A549 (cell line): ENCODE measurements around the gene MLKL. TPM values are rescaled to one million over a fixed set of nuclear protein-coding genes. Genes with fewer than 3 reads are reported as not detected.

Experiments
- ATAC-seq, 2 experiments: fragments of 200-7000 bp in 1 of 2; fragments of >200 bp in 1 of 2; cut with Nextera tagmentation in 1 of 2; cut with Tn5 transposase in 1 of 2; 3 replicates each; pipeline versions ENCODE4 v1.8.0 to v1.9.1; 2018 to 2020; ENCODE audit warnings: mild to moderate bottlenecking in 1 of 2, moderate library complexity in 1 of 2
- CTCF ChIA-PET: fragments of 300-600 bp; sonication (Branson Sonifier 250); formaldehyde crosslinking; extraction: SDS; loops from one replicate; lab custom pipeline; 2021; ENCODE audit warnings: antibody characterized with exemption, inconsistent platforms; lab: Yijun Ruan, JAX
- POLR2A ChIA-PET: fragments of 350-600 bp; formaldehyde crosslinking; extraction: SDS; loops from one replicate; lab custom pipeline; 2021; ENCODE audit warnings: antibody characterized with exemption, inconsistent platforms; lab: Yijun Ruan, JAX
- DNase-seq, 2 experiments: peaks; one replicate each; pipeline versions ENCODE4 v3.0.0 to v3.0.0-alpha.2; 2011 to 2016; ENCODE audit warnings: low read depth in 1 of 2, low spot score in 1 of 2
- FAIRE-seq: peaks from 2 replicates; lab custom pipeline; 2011; peaks lifted over from hg19 to GRCh38; lab: Jason Lieb, UNC
- H3K27ac ChIP-seq, 2 experiments: fragments of >200 bp; sonication (Bioruptor Twin); formaldehyde crosslinking; 3 replicates each; pipeline ENCODE4 v1.5.1; 2016 to 2017
- H3K4me1 ChIP-seq: fragments of >200 bp; sonication (Bioruptor Twin); formaldehyde crosslinking; 3 replicates; pipeline ENCODE4 v1.6.1; 2016
- H3K4me2 ChIP-seq: fragments of >200 bp; sonication (Bioruptor Twin); formaldehyde crosslinking; 3 replicates; pipeline ENCODE4 v1.6.1; 2016
- H3K4me3 ChIP-seq: fragments of >200 bp; sonication (Bioruptor Twin); formaldehyde crosslinking; 3 replicates; pipeline ENCODE4 v1.5.1; 2016
- H3K9me3 ChIP-seq: fragments of >200 bp; sonication (Bioruptor Twin); formaldehyde crosslinking; 3 replicates; pipeline ENCODE4 v1.6.1; 2016
- ATOH8 ChIP-seq: fragments of 250-450 bp; sonication (Bioruptor Pico); IDR thresholded peaks from 2 replicates; pipeline ENCODE4 v1.5.0; 2020; ENCODE audit warnings: low read depth, mild to moderate bottlenecking, moderate library complexity
- CBX2 ChIP-seq: fragments of 200-600 bp; sonication (generic); IDR thresholded peaks from 2 replicates; pipeline ENCODE4 v1.6.1; 2016; ENCODE audit warnings: low read depth, mild to moderate bottlenecking, borderline replicate concordance
- EHF ChIP-seq: fragments of 250-450 bp; sonication (Bioruptor Pico); IDR thresholded peaks from 2 replicates; pipeline ENCODE4 v1.5.0; 2020; ENCODE audit warnings: mild to moderate bottlenecking
- EP300 ChIP-seq, 2 experiments: fragments of >200 bp; sonication (Bioruptor Twin); formaldehyde crosslinking; IDR thresholded peaks; 2 replicates in 1 of 2; 3 replicates in 1 of 2; pipeline ENCODE4 v1.6.1; 2016 to 2017
- FOSB ChIP-seq: fragments of 250-450 bp; sonication (Bioruptor Pico); IDR thresholded peaks from 2 replicates; pipeline ENCODE4 v1.5.0; 2020; ENCODE audit warnings: mild to moderate bottlenecking, moderate library complexity
- FOSL2 ChIP-seq, 2 experiments: fragments of 450-650 bp in 1 of 2; fragments of >200 bp in 1 of 2; sonication (Bioruptor Twin) in 1 of 2; formaldehyde crosslinking; IDR thresholded peaks; 2 replicates each; pipeline versions ENCODE4 v1.5.0 to v1.6.1; 2016 to 2020; ENCODE audit warnings: mild to moderate bottlenecking in 1 of 2, moderate library complexity in 1 of 2
- FOXS1 ChIP-seq: fragments of 250-450 bp; sonication (Bioruptor Pico); IDR thresholded peaks from 2 replicates; pipeline ENCODE4 v1.5.0; 2020; ENCODE audit warnings: mild to moderate bottlenecking, moderate library complexity
- GATA3 ChIP-seq: IDR thresholded peaks from 2 replicates; pipeline ENCODE4 v1.6.1; 2012; ENCODE audit warnings: borderline replicate concordance
- HDAC2 ChIP-seq: fragments of 200-600 bp; sonication (generic); IDR thresholded peaks from 2 replicates; pipeline ENCODE4 v1.6.1; 2016
- HES2 ChIP-seq: fragments of >200 bp; sonication (Bioruptor Twin); formaldehyde crosslinking; IDR thresholded peaks from 2 replicates; pipeline ENCODE4 v1.6.1; 2016
- HOXA7 ChIP-seq: fragments of 250-450 bp; sonication (Bioruptor Pico); IDR thresholded peaks from 2 replicates; pipeline ENCODE4 v1.5.0; 2020; ENCODE audit warnings: mild to moderate bottlenecking, moderate library complexity
- HOXB13 ChIP-seq: fragments of 250-450 bp; sonication (Bioruptor Pico); IDR thresholded peaks from 2 replicates; pipeline ENCODE4 v1.5.0; 2020; ENCODE audit warnings: low read depth, mild to moderate bottlenecking, moderate library complexity
- HOXB5 ChIP-seq: fragments of 250-450 bp; sonication (Bioruptor Pico); IDR thresholded peaks from 2 replicates; pipeline ENCODE4 v1.5.0; 2020; ENCODE audit warnings: mild to moderate bottlenecking, moderate library complexity
- JUN ChIP-seq, 2 experiments: fragments of >200 bp; sonication (Bioruptor Twin); formaldehyde crosslinking; IDR thresholded peaks; 2 replicates in 1 of 2; 3 replicates in 1 of 2; pipeline ENCODE4 v1.6.1; 2016 to 2017
- KDM1A ChIP-seq: fragments of 200-600 bp; sonication (generic); IDR thresholded peaks from 2 replicates; pipeline ENCODE4 v1.6.1; 2016; ENCODE audit warnings: low read depth, mild to moderate bottlenecking
- KDM5A ChIP-seq: fragments of 200-600 bp; sonication (generic); IDR thresholded peaks from 2 replicates; pipeline ENCODE4 v1.6.1; 2016; ENCODE audit warnings: antibody characterized with exemption, mild to moderate bottlenecking
- MAFK ChIP-seq: fragments of 450-650 bp; IDR thresholded peaks from 2 replicates; pipeline ENCODE4 v1.6.1; 2014; ENCODE audit not compliant: partially characterized antibody
- MAX ChIP-seq: IDR thresholded peaks from 2 replicates; pipeline ENCODE4 v1.6.1; 2012
- MAZ ChIP-seq: fragments of 150-350 bp; IDR thresholded peaks from 2 replicates; pipeline ENCODE4 v1.6.1; 2014; ENCODE audit warnings: antibody characterized with exemption, low read depth, low read length, borderline replicate concordance
- NR3C1 ChIP-seq: fragments of >200 bp; sonication (Bioruptor Twin); formaldehyde crosslinking; IDR thresholded peaks from 3 replicates; pipeline ENCODE4 v1.6.1; 2017
- PHF8 ChIP-seq: fragments of 200-600 bp; sonication (generic); IDR thresholded peaks from 2 replicates; pipeline ENCODE4 v1.6.1; 2016; ENCODE audit warnings: low read depth, mild to moderate bottlenecking, antibody characterized with exemption, moderate library complexity, borderline replicate concordance
- RARB ChIP-seq: fragments of 250-450 bp; sonication (Bioruptor Pico); IDR thresholded peaks from 2 replicates; pipeline ENCODE4 v1.8.0; 2021; ENCODE audit warnings: mild to moderate bottlenecking, moderate library complexity
- RCOR1 ChIP-seq: fragments of 150-350 bp; IDR thresholded peaks from 2 replicates; pipeline ENCODE4 v1.6.1; 2014; ENCODE audit warnings: antibody characterized with exemption, low read length, low read depth
- SMC3 ChIP-seq: fragments of >200 bp; sonication (Bioruptor Twin); formaldehyde crosslinking; IDR thresholded peaks from 3 replicates; pipeline ENCODE4 v1.6.1; 2018; ENCODE audit warnings: inconsistent platforms
- WGBS: methylation state at CpG from one replicate; pipeline ENCODE4 v1.1.6; 2017; ENCODE audit errors: missing lambda C conversion rate; 5-methylcytosine and 5-hydroxymethylcytosine counted together
- polyA plus RNA-seq, 4 experiments: library from polyadenylated mRNA; depleted of rRNA in 3 of 4; stranded (reverse); fragments of >200 nt; fragmentation: RNase III in 1 of 4; extraction: RNeasy Plus Mini Kit Qiagen cat#74134 plus additional on column Dnase treatment in 1 of 4; gene quantifications; 2 replicates in 3 of 4; 3 replicates in 1 of 4; pipeline ENCODE4 v1.2.3, GENCODE V29; 2011 to 2017
- TF ChIP-seq, protein P1 (sequence below): IDR thresholded peaks from 2 replicates; pipeline ENCODE4 v1.6.1; 2012; ENCODE audit warnings: low read depth, borderline replicate concordance
- TF ChIP-seq, protein P2 (sequence below): IDR thresholded peaks from 2 replicates; pipeline ENCODE4 v1.6.1; 2012
- TF ChIP-seq, protein P3 (sequence below): fragments of >200 bp; sonication (Bioruptor Twin); formaldehyde crosslinking; IDR thresholded peaks from 3 replicates; pipeline ENCODE4 v1.6.1; 2016

MLKL gene
- polyA plus RNA-seq, 2 of the 4 experiments (the other 2 are of a cell fraction) = 12.6 to 17.9 TPM

DNA sequence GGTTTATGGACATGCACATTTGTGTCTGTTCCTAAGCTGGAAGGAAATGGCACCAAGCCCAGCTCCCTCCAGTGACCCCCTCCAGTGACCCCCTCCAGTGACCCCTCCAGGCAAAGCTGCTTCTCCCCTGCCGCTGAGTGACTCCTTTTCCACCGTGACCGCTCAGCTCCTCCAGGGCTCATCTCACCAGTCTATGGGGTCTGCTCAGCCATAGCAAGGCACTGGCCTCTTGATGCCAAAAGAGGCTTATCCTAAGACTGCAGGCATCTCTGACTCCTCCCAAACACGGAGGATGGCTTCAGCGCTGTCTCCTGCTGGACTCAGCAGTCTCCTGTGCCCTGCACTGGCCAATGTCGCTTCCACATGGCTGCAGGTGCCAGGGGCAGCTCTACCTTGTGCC, 38.6 kb upstream of the MLKL start:
- ChIA-PET POLR2A (no interaction called here), CTCF (interaction anchor here (1.1 to 7.8 kb wide), 9 partner anchors 12 to 123 kb away, joined by 3 to 55 read pairs (median 6); partner anchors contain the start of gene FA2H)
- 77% methylated on average over 5 of the region's 6 CpGs for WGBS
- Histone ChIP-seq H3K27ac (peak overlapping the region; percentile 91), H3K4me3 (no peak overlapping the region), H3K4me2 (peak overlapping the region; percentile 15; the same call in 2 of the 3 replicates), H3K9me3 (no peaks in the 10 kb centered on the region), H3K4me1 (peaks cover 87% of the 10 kb centered on the region)
- TF ChIP-seq, protein P1, sequence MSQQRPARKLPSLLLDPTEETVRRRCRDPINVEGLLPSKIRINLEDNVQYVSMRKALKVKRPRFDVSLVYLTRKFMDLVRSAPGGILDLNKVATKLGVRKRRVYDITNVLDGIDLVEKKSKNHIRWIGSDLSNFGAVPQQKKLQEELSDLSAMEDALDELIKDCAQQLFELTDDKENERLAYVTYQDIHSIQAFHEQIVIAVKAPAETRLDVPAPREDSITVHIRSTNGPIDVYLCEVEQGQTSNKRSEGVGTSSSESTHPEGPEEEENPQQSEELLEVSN = no peak
- no peak for TF ChIP-seq PHF8
- no peak for TF ChIP-seq HOXB5
- no peak for TF ChIP-seq SMC3
- TF ChIP-seq KDM5A = no peak
- no peak for TF ChIP-seq MAZ
- TF ChIP-seq, protein P2, sequence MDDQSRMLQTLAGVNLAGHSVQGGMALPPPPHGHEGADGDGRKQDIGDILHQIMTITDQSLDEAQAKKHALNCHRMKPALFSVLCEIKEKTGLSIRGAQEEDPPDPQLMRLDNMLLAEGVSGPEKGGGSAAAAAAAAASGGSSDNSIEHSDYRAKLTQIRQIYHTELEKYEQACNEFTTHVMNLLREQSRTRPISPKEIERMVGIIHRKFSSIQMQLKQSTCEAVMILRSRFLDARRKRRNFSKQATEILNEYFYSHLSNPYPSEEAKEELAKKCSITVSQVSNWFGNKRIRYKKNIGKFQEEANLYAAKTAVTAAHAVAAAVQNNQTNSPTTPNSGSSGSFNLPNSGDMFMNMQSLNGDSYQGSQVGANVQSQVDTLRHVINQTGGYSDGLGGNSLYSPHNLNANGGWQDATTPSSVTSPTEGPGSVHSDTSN = no peak
- no peak for TF ChIP-seq HDAC2
- TF ChIP-seq KDM1A = no peak
- TF ChIP-seq EHF (CRISPR knock-in tag) = no peak
- no peak for TF ChIP-seq FOSL2 (IDR thresholded peaks at IDR 0.05)
- TF ChIP-seq FOSL2 (CRISPR knock-in tag; IDR thresholded peaks at IDR 0.05) = no peak
- no peak for TF ChIP-seq GATA3
- no peak for TF ChIP-seq NR3C1
- no peak for TF ChIP-seq RARB (CRISPR knock-in tag)
- no peak for FAIRE-seq
- 0 out of 6 replicates have a peak, but pooled peaks of 1 of the 2 experiments have one; percentile 2 for ATAC-seq
- DNase-seq = no peak

GRCh38 chr16:74738816-74739215, 38.2 kb upstream of the MLKL start:
- no peak for DNase-seq
- POLR2A ChIA-PET = no interaction called here
- peak overlapping the region; percentile 91 for H3K27ac ChIP-seq
- TF ChIP-seq, protein P2 = no peak
- 0 out of 2 replicates have a peak, but pooled peaks have one; percentile 14 for TF ChIP-seq MAX
- TF ChIP-seq, all 56 proteins: peak for 1
- H3K9me3 ChIP-seq = no peaks in the 10 kb centered on the region
- WGBS = 92% methylated on average over 8 of the region's 11 CpGs
- no peak overlapping the region for H3K4me3 ChIP-seq
- ATAC-seq (no peak), FAIRE-seq (no peak)
- peak overlapping the region; percentile 64 for H3K4me2 ChIP-seq
- peaks cover 88% of the 10 kb centered on the region for H3K4me1 ChIP-seq
- CTCF ChIA-PET = interaction anchor here (0.6 to 7.8 kb wide), 12 partner anchors 12 to 257 kb away, joined by 3 to 55 read pairs (median 5); partner anchors contain the start of gene FA2H

DNA sequence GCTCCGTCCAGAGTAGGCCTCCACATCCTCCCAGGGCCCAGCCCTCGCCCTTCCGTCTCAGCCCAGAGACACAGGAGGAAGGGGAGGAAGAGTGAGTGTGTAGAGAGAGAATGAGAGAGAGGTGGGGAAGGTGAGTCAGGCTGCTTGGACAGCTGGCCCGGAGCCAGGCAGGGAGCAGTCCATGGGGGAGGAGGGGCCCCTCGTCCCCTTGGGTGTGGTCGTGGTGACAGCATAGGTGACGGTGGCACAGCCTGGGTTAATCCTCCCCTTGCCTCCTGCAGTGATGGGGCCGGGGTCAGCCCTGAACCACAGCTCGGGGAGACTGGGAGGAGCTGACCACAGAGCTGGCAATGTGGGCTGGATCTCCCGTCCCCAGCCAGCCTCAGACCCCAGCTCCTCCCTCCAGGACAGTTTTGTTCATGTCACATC, 37.5 kb upstream of the MLKL start:
- Histone ChIP-seq H3K4me3 (no peak overlapping the region), H3K4me2 (peak overlapping the region; percentile 64), H3K4me1 (peaks cover 85% of the 10 kb centered on the region), H3K27ac (peak overlapping the region; percentile 91), H3K9me3 (no peaks in the 10 kb centered on the region)
- ChIA-PET CTCF (interaction anchor here (0.6 to 7.8 kb wide), 9 partner anchors 11 to 258 kb away, joined by 3 to 55 read pairs (median 5); partner anchors contain the start of gene FA2H), POLR2A (no interaction called here)
- WGBS = 2% methylated on average over 10 of the region's 10 CpGs
- no peak for FAIRE-seq
- peak; percentile 83 to 91 for DNase-seq
- ATAC-seq = peak; percentile 50 to 64
- TF ChIP-seq KDM1A (no peak), HOXA7 (CRISPR knock-in tag) (0 out of 2 replicates have a peak, but pooled peaks have one; percentile 5), HES2 (no peak), ATOH8 (CRISPR knock-in tag) (peak; percentile 58; the same call in 1 of the 2 replicates), MAFK (peak; percentile 22), MAZ (no peak), EHF (CRISPR knock-in tag) (no peak), FOSB (CRISPR knock-in tag) (no peak), CBX2 (no peak), GATA3 (peak; percentile 68), NR3C1 (no peak), HDAC2 (no peak), PHF8 (no peak), FOXS1 (CRISPR knock-in tag) (0 out of 2 replicates have a peak, but pooled peaks have one; percentile 16), RCOR1 (no peak), HOXB13 (CRISPR knock-in tag) (peak; percentile 42; the same call in 1 of the 2 replicates), RARB (CRISPR knock-in tag) (no peak), EP300 (IDR thresholded peaks at IDR 0.05) (peak; percentile 15 to 70; a peak in 2 of 5 replicates), MAX (peak; percentile 56; the same call in 1 of the 2 replicates), JUN (IDR thresholded peaks at IDR 0.05) (peak in 1 of 2 experiments; percentile 46; a peak in 2 of 5 replicates)
- TF ChIP-seq, protein P3, sequence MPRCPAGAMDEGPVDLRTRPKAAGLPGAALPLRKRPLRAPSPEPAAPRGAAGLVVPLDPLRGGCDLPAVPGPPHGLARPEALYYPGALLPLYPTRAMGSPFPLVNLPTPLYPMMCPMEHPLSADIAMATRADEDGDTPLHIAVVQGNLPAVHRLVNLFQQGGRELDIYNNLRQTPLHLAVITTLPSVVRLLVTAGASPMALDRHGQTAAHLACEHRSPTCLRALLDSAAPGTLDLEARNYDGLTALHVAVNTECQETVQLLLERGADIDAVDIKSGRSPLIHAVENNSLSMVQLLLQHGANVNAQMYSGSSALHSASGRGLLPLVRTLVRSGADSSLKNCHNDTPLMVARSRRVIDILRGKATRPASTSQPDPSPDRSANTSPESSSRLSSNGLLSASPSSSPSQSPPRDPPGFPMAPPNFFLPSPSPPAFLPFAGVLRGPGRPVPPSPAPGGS = no peak
